Glomerular visceral epithelial cell (primary cell): ENCODE results near the gene LAPTM4A.
"Not testable (repeated sequence)": the region's sequence is repeated elsewhere in the genome, so short reads cannot be mapped to it uniquely, and the experiment has no call there.

Experiments
- DNase-seq: peaks from one replicate; pipeline ENCODE4 v3.0.0-alpha.2; 2016; ENCODE audit errors: extremely low spot score

Gene LAPTM4A

GRCh38 chr2:20050646-20051531 is 539 bp downstream of the LAPTM4A start:
- peak; percentile 48 for DNase-seq

DNA sequence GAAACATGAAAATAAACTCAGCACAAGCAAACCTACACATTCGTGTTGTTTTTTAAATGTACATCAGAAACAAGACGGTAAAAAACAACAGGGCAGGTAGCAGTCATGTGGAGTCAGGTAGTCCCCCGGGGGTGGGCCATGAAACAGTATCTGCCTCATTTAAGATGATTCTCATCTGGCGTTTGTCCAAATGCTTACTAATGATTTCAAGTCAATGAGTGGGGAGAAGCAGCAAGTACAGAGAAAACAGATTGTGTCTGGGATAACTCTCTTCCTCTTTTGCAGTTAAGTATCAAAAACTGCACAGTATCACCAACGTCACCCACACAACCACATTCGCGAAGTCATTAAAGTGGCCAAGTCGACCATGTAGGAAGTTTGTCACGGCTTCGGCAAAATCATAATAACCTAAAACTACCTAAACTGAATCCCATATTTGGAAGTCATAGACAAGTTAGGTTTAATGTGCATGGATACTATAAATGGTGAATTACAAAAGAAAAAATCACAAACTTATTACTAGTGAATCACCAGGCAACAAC is 1.3 kb downstream of the LAPTM4A start:
- peak; percentile 58 for DNase-seq

DNA sequence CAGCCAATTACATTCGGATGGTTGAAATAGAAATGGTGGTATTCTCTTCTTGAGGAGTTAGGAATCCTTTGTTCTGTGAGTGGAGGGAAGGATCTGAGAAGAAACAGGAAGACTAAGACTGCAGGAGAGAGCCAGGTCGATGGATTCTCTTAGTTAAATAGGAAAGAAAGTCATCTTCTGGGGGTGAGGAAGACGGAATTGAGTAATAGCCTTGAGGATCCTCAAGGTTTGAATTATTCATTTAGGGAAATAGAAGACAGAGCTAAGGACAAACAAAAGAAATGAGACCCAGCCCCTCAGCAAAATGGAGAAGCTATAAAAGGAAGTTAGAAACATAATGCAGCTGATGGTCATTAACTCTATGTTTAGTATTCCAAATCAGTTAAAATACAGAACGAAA is 1.8 kb downstream of the LAPTM4A start:
- peak; percentile 17 for DNase-seq

DNA sequence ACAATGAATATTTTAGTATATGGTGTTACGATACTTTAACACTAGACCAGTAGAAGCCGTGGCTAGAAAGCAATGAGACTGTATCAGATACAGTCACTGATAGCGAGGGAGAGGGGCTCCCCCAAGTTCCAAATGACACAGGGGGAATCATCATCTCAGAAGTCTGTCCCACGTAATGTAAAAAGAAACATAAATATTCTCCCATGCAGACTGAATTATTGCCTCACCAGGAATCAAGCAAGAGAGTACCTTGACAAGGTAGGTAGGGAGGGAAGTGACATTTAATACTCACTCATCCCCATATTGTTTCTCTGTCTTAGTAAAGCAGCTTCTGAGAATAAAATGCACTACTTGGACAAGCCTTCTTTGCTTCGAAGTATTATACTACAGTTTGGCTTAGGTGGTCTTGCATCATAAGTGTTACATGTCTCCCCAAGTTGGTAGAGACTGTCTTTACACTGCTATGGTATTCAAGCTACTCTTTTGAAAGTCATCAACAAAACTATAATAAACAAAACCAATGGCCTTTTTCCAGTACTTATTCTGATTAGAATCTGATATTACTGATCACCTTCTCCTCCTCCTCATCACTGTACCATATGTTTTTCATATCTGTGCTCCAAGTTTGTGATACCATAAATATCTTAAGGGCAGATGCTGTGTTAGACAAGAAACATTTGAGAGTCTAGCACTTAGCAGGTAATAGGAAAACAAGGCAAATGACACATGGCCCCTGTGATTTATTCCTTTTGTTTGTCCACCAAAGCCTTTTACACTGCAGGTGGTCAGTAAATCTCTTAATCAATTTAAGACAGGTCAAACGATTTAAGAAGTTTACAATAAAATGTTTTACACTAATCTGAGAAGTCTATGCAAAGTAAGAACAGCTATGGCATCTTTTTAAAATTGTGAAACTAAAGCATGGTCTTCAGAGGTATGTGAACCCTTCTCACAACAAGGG is 2.7 kb downstream of the LAPTM4A start:
- no peak for DNase-seq

DNA sequence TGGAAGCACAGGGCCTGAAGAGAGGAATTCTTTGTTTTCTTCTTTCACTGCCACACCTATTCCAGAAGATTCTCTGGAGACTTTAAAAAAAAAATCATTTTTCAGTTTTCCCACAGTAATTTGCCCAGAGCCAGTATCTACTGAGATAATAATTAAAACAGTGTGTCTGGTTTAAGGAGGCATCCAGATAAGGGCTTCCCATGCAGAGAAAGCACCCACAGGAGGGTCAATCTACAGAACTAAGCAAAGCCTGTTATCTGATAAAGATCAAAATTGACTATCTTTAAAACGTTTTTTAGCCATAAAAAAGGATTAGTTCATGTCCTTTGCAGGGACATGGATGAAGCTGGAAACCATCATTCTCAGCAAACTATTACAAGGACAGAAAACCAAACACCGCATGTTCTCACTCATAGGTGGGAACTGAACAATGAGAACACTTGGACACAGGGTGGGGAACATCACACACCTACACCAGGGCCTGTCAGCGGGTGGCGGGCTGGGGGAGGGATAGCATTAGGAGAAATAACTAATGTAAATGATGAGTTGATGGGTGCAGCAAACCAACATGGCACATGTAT is 5.6 kb downstream of the LAPTM4A start:
- DNase-seq = not testable (repeated sequence)

GRCh38 chr2:20044778-20045177 is 6.7 kb downstream of the LAPTM4A start:
- no peak for DNase-seq

GRCh38 chr2:20042531-20042930 is 8.9 kb downstream of the LAPTM4A start:
- DNase-seq = no peak

- DNase-seq = peak; percentile 31
Observed at GRCh38 chr2:20040489-20041172, 10.8 kb downstream of the LAPTM4A start.

GRCh38 chr2:20037660-20038059 is 13.8 kb downstream of the LAPTM4A start:
- no peak for DNase-seq

- DNase-seq = peak; percentile 52
Observed at GRCh38 chr2:20035955-20036666, 15.3 kb downstream of the LAPTM4A start.

- no peak for DNase-seq
Observed at GRCh38 chr2:20034821-20035220, 16.6 kb downstream of the LAPTM4A start.

DNA sequence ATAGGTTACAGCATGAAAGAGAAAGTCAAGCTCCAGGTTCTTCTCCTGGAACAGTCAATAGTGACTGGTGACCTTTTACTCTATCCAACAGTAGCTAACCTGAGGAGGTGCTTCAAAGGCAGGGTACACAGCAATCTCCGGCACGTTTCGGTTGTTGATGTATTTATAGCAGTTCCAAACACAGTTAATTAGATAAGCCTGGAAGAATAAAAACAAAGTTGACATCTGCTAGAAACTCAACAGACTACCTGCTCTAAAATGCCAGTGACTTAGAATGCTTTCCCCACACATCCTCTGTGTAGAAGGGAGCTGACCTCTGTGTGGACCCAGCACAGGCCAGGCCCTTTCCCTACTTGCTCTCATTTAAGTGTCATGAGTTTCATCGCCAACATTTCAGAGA is 17.2 kb downstream of the LAPTM4A start:
- no peak for DNase-seq

GRCh38 chr2:20033322-20033721 is 18.1 kb downstream of the LAPTM4A start:
- no peak for DNase-seq

DNA sequence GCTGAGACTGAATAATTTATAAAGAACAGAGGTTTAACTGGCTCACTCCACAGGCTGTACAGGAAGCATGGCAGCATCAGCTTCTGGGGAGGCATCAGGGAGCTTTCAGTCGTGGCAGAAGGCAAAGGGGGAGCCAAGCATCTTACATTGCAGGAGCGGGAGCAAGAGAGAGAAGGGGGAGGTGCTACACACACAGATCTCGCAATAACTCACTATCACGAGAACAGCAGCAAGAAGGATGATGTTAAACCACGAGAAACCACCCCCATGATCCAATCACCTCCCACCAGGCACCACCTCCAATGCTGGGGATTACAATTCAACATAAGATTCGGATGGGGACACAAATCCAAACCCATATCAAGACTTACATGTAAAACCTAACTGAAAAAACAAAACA is 21.2 kb downstream of the LAPTM4A start:
- no peak for DNase-seq

- no peak for DNase-seq
Observed at GRCh38 chr2:20027705-20028434, 23.6 kb downstream of the LAPTM4A start.

DNA sequence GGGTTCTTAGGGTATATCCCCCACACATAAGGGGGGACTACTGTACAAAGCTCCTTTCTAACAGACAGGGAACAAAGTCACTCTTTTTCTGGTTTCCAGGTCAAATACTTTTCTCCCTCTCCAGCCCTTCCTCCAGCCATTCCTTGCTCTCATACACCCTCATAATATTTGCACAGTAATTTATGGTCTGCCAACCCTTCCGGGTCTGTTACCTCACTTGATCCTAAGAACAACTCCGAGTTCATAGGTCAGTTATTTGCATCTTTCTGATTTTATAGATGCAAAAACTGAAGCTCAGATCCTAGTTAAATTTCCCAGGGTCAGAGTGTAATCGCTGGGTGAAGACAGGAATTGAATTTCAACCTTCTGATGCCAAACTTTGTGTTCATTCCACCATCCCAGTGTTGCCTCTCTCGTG is 24.2 kb downstream of the LAPTM4A start:
- DNase-seq = no peak

DNA sequence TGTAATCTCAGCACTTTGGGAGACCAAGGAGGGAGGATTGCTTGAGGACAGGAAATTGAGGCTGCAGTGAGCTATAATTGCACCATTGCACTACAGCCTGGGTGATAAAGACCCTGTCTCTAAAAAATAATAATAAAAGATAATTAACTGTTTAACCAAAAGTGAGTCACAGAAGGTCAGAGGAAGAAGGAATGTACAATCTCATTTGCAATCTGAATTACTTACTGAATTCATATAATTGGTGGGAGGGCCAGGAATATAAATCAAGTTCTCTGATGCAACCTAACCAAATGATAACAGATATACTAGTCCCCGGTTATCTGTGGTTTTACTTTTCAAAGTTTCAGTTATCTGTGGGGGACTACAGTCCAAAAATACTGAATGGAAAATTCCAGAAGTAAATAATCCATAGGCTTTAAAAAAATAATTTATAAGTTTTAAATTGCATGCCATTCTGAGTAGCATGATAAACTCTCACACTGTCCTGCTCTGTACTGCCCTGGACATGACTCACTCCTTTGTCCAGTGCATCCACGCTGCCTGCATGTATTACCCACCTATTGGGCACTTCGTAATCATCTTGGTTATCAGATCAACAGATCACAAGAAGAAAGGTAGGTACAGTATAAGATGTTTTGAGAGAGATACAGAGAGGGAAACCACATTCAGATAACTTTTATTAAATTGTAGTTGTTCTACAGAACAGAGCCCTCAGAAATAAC is 26.2 kb downstream of the LAPTM4A start:
- DNase-seq = no peak

DNA sequence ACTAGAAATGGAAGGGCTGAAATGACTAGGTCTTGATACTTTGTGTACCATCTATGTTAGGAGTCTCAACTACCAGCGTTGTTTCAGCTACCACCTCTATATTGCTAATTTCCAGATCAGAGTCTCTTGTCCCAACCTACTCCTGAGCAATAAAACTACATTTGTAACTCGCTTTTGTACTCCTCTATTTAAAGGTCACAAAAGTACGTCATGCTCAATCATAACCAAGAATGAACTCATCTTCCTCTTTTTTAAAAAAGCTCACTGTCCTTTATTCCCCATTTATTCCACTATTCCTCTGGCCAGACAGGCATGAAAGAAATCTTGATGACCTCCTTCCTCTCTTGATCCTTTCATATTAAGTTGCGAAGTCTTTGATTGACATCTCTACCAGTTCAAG is 27.7 kb downstream of the LAPTM4A start:
- no peak for DNase-seq

DNA sequence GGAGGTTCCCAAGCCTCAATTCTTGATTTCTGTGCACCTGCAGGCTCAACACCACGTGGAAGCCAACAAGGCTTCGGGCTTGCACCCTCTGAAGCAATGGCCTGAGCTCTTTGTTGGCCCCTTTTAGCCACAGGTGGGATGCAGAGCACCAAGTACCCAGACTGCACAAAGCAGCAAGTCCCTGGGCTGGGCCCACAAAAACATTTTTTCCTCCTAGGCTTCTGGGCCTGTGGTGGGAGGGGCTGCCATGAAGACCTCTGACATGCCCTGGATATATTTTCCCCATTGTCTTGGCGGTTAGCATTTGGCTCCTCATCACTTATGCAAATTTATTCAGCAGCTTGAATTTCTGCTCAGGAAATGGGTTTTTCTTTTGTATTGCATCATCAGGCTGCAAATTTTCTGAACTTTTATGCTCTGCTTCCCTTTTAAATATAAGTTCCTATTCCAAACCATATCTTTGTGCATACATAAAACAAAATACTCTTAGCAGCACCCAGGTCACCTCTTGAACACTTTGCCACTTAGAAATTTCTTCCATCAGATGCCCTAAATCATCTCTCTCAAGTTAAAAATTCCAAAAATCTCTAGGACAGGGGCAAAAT is 29.9 kb downstream of the LAPTM4A start:
- DNase-seq = no peak
